A549 (cell line): ENCODE results near the gene TIMMDC1.

ENCODE experiments used
- CEBPB ChIP-seq, 2 experiments: fragments of >200 bp in 1 of 2; sonication (Bioruptor Twin) in 1 of 2; formaldehyde crosslinking in 1 of 2; IDR thresholded peaks; 2 replicates each; pipeline ENCODE4 v1.6.1; 2012 to 2016
- CHD4 ChIP-seq: fragments of 200-600 bp; sonication (generic); IDR thresholded peaks from 2 replicates; pipeline ENCODE4 v1.6.1; 2016; ENCODE audit warnings: antibody characterized with exemption, mild to moderate bottlenecking, borderline replicate concordance
- CTCF ChIP-seq: fragments of >200 bp; sonication (Bioruptor Twin); formaldehyde crosslinking; IDR thresholded peaks from 3 replicates; pipeline ENCODE4 v1.5.1; 2016
- EP300 ChIP-seq, 2 experiments: fragments of >200 bp; sonication (Bioruptor Twin); formaldehyde crosslinking; IDR thresholded peaks; 2 replicates in 1 of 2; 3 replicates in 1 of 2; pipeline ENCODE4 v1.6.1; 2016 to 2017
- ESRRA ChIP-seq: fragments of 150-350 bp; IDR thresholded peaks from 2 replicates; pipeline ENCODE4 v1.6.1; 2014; ENCODE audit warnings: mild to moderate bottlenecking, low read length, borderline replicate concordance
- HDAC2 ChIP-seq: fragments of 200-600 bp; sonication (generic); IDR thresholded peaks from 2 replicates; pipeline ENCODE4 v1.6.1; 2016
- JUN ChIP-seq, 2 experiments: fragments of >200 bp; sonication (Bioruptor Twin); formaldehyde crosslinking; IDR thresholded peaks; 2 replicates in 1 of 2; 3 replicates in 1 of 2; pipeline ENCODE4 v1.6.1; 2016 to 2017
- MAX ChIP-seq: IDR thresholded peaks from 2 replicates; pipeline ENCODE4 v1.6.1; 2012
- RAD21 ChIP-seq, 2 experiments: fragments of >200 bp in 1 of 2; sonication (Bioruptor Twin) in 1 of 2; formaldehyde crosslinking in 1 of 2; IDR thresholded peaks in 1 of 2; conservative IDR thresholded peaks in 1 of 2; 2 replicates in 1 of 2; 3 replicates in 1 of 2; pipeline ENCODE4 v1.6.1; 2012 to 2018; ENCODE audit warnings: inconsistent platforms in 1 of 2
- REST ChIP-seq: fragments of 200-600 bp; sonication (generic); IDR thresholded peaks from 2 replicates; pipeline ENCODE4 v1.6.1; 2016; ENCODE audit warnings: antibody characterized with exemption, mild to moderate bottlenecking, moderate library complexity
- RFX5 ChIP-seq: fragments of 450-650 bp; IDR thresholded peaks from 2 replicates; pipeline ENCODE4 v1.7.1; 2014; ENCODE audit warnings: antibody characterized with exemption, mild to moderate bottlenecking, moderate library complexity
- SREBF2 ChIP-seq: fragments of 450-650 bp; IDR thresholded peaks from 2 replicates; pipeline ENCODE4 v1.6.1; 2014; ENCODE audit warnings: mild to moderate bottlenecking, moderate library complexity

- TF ChIP-seq CHD4, result no peak
- TF ChIP-seq SREBF2, result no peak
- no peak for TF ChIP-seq ESRRA
- TF ChIP-seq JUN (IDR thresholded peaks at IDR 0.05), result peak; percentile 87 to 93; a peak in 4 of 5 replicates
- no peak for TF ChIP-seq CTCF
- no peak; a peak in 1 of 5 replicates for TF ChIP-seq RAD21 (conservative IDR thresholded peaks at IDR 0.05 in 1 of 2, IDR thresholded peaks at IDR 0.05 in 1 of 2)
- no peak for TF ChIP-seq HDAC2
- peak; percentile 92 for TF ChIP-seq MAX
- TF ChIP-seq REST, result no peak
- no peak for TF ChIP-seq EP300 (IDR thresholded peaks at IDR 0.05)
- no peak for TF ChIP-seq RFX5
- no peak for TF ChIP-seq CEBPB (IDR thresholded peaks at IDR 0.05)
Measured at GRCh38 chr3:119498186-119499011, at the start of gene TIMMDC1.
